SK-N-SH treated with all-trans-retinoic acid at 6 μM for 48 hours (cell line): ENCODE data around the gene OPTN.

Source experiments
- BACH2 ChIP-seq: fragments of 250-450 bp; sonication (Bioruptor Pico); IDR thresholded peaks from 2 replicates; pipeline ENCODE4 v1.9.0; 2021; ENCODE audit warnings: mild to moderate bottlenecking, borderline replicate concordance
- CREB5 ChIP-seq: fragments of 250-450 bp; sonication (Bioruptor Pico); IDR thresholded peaks from 2 replicates; pipeline ENCODE4 v1.5.1; 2020; ENCODE audit warnings: low read depth, mild to moderate bottlenecking, moderate library complexity
- CSRNP3 ChIP-seq: fragments of 250-450 bp; sonication (Bioruptor Pico); IDR thresholded peaks from 2 replicates; pipeline ENCODE4 v1.5.1; 2021; ENCODE audit warnings: mild to moderate bottlenecking, moderate library complexity
- ESRRG ChIP-seq: fragments of 250-450 bp; sonication (Bioruptor Pico); IDR thresholded peaks from 2 replicates; pipeline ENCODE4 v1.6.1; 2021; ENCODE audit warnings: mild to moderate bottlenecking
- ISL1 ChIP-seq: fragments of 250-450 bp; sonication (Bioruptor Pico); IDR thresholded peaks from 2 replicates; pipeline ENCODE4 v2.1.2; 2022; ENCODE audit warnings: mild to moderate bottlenecking, moderate library complexity
- OSR1 ChIP-seq: fragments of 250-450 bp; sonication (Bioruptor Pico); IDR thresholded peaks from 2 replicates; pipeline ENCODE4 v1.8.0; 2022; ENCODE audit warnings: moderate library complexity, mild to moderate bottlenecking, inconsistent platforms
- PATZ1 ChIP-seq: fragments of 250-450 bp; sonication (Bioruptor Pico); IDR thresholded peaks from 2 replicates; pipeline ENCODE4 v1.8.0; 2020; ENCODE audit warnings: mild to moderate bottlenecking, moderate library complexity, borderline replicate concordance
- RARB ChIP-seq: fragments of 250-450 bp; sonication (Bioruptor Pico); IDR thresholded peaks from 2 replicates; pipeline ENCODE4 v1.8.0; 2021; ENCODE audit warnings: mild to moderate bottlenecking, moderate library complexity
- ZC3H10 ChIP-seq: fragments of 250-450 bp; sonication (Bioruptor Pico); IDR thresholded peaks from 2 replicates; pipeline ENCODE4 v1.5.1; 2021; ENCODE audit warnings: mild to moderate bottlenecking, moderate library complexity
- ZFP3 ChIP-seq: fragments of 250-450 bp; sonication (Bioruptor Pico); IDR thresholded peaks from 2 replicates; pipeline ENCODE4 v1.5.0; 2020; ENCODE audit warnings: mild to moderate bottlenecking, moderate library complexity
- ZFP30 ChIP-seq: fragments of 450-650 bp; formaldehyde crosslinking; IDR thresholded peaks from 2 replicates; pipeline ENCODE4 v1.5.0; 2022; ENCODE audit warnings: mild to moderate bottlenecking, moderate library complexity
- ZNF565 ChIP-seq: fragments of 450-650 bp; formaldehyde crosslinking; conservative IDR thresholded peaks from 2 replicates; pipeline ENCODE4 v1.5.0; 2020; ENCODE audit warnings: low read depth, mild to moderate bottlenecking, moderate library complexity
- ZNF8 ChIP-seq: fragments of 450-650 bp; formaldehyde crosslinking; IDR thresholded peaks from 2 replicates; pipeline ENCODE4 v1.5.0; 2020; ENCODE audit warnings: mild to moderate bottlenecking, moderate library complexity

GRCh38 chr10:13144814-13145213 is 44.9 kb downstream of the OPTN start:
- TF ChIP-seq RARB (CRISPR knock-in tag) (no peak), CSRNP3 (CRISPR knock-in tag) (no peak), OSR1 (CRISPR knock-in tag) (no peak), PATZ1 (CRISPR knock-in tag) (no peak), ISL1 (CRISPR knock-in tag) (no peak), ZNF8 (CRISPR knock-in tag) (no peak), ZNF565 (CRISPR knock-in tag) (no peak), ZC3H10 (CRISPR knock-in tag) (no peak), CREB5 (CRISPR knock-in tag) (no peak), ESRRG (CRISPR knock-in tag) (no peak), ZFP3 (CRISPR knock-in tag) (no peak), BACH2 (no peak), ZFP30 (CRISPR knock-in tag) (no peak)
